ENCODE results near the gene CDC20.

GRCh38 chr1:43354936-43355335 is 3.8 kb upstream of the CDC20 start:
- TF ChIP-seq CTCF (IDR thresholded peaks at IDR 0.05) (no peak), EP300 (IDR thresholded peaks at IDR 0.05) (no peak)

Data from gastroesophageal sphincter (tissue), 3 donors.